Measurements from ENCODE around the gene CENPC. TPM values are rescaled to one million over a fixed set of nuclear protein-coding genes. Genes with fewer than 3 reads are reported as not detected.
"Not testable (repeated sequence)": the region's sequence is repeated elsewhere in the genome, so short reads cannot be mapped to it uniquely, and the experiment has no call there.

CENPC gene
- total RNA-seq, 2 donors from 2014 or later, result 22.9 to 32.3 TPM

GRCh38 chr4:67459164-67459563, 86.1 kb downstream of the CENPC start:
- Mint-ChIP-seq H3K27me3 (ENCODE audit: insufficient read depth) (no peaks in the 10 kb centered on the region), H3K27ac (no peak overlapping the region), H3K36me3 (ENCODE audit: low read depth) (peaks cover 26% of the 10 kb centered on the region), H3K9me3 (peaks cover 6% of the 10 kb centered on the region), H3K4me1 (no peaks in the 10 kb centered on the region), H3K4me3 (no peak overlapping the region)
- no peak overlapping the region for H3K9ac ChIP-seq (ENCODE audit: extremely low read depth, low read length, poor library complexity, severe bottlenecking)
- no peak overlapping the region for H3K27ac ChIP-seq (ENCODE audit: low read depth, low read length)
- no peaks in the 10 kb centered on the region for H3K4me1 ChIP-seq (ENCODE audit: control insufficient read depth, insufficient read depth, low read length)
- TF ChIP-seq CTCF (conservative IDR thresholded peaks at IDR 0.05), result no peak
- no peak for DNase-seq
- peaks cover 17% of the 10 kb centered on the region for H3K36me3 ChIP-seq (ENCODE audit: control insufficient read depth, insufficient read depth, low read length)
- H3K4me3 ChIP-seq (ENCODE audit: low read length), result no peak overlapping the region
- H3K27me3 ChIP-seq (ENCODE audit: control insufficient read depth, insufficient read depth, low read length, poor library complexity, severe bottlenecking), result no peaks in the 10 kb centered on the region
- H3K9me3 ChIP-seq (ENCODE audit: control insufficient read depth, low read length), result peaks cover 9% of the 10 kb centered on the region
- 100% methylated on average over 1 of the region's 3 CpGs for WGBS, 2 experiments (ENCODE audit: insufficient coverage in 1 of 2, insufficient read length in 1 of 2)

DNA sequence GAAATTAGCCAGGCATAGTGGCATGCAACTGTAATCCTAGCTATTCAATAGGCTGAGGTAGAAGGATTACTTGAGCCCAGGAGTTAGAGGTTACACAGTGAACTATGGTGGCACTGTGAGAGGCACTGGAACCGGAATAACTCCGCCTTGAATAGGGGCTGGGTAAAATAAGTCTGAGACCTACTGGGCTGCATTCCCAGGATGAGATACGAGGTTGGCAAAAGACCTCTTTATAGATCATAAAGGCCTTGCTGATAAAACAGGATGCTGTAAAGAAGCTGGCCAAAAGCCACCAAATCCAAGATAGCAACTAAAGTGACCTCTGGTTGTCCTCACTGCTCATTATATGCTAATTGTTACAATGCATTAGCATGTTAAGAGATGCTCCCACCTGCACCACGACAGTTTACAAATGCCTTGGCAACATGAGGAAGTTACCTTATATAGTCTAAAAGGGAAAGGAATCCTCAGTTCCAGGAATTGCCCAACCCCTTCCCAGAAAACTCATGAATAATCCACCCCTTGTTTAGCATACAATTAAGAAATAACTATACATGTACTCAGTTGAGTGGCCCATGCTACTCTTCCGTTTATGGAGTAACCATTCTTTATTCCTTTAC, 88.6 kb downstream of the CENPC start:
- no peak overlapping the region for H3K4me3 Mint-ChIP-seq
- H3K36me3 Mint-ChIP-seq (ENCODE audit: low read depth), result peaks cover 39% of the 10 kb centered on the region
- Histone ChIP-seq H3K4me3 (ENCODE audit: low read length) (no peak overlapping the region), H3K27ac (ENCODE audit: low read depth, low read length) (no peak overlapping the region), H3K9me3 (ENCODE audit: control insufficient read depth, low read length) (peaks cover 9% of the 10 kb centered on the region), H3K4me1 (ENCODE audit: control insufficient read depth, insufficient read depth, low read length) (no peaks in the 10 kb centered on the region), H3K27me3 (ENCODE audit: control insufficient read depth, insufficient read depth, low read length, poor library complexity, severe bottlenecking) (no peaks in the 10 kb centered on the region), H3K36me3 (ENCODE audit: control insufficient read depth, insufficient read depth, low read length) (peaks cover 18% of the 10 kb centered on the region), H3K9ac (ENCODE audit: extremely low read depth, low read length, poor library complexity, severe bottlenecking) (no peak overlapping the region)
- 88 to 91% methylated on average over 3 to 5 of the region's 5 CpGs for WGBS, 2 experiments (ENCODE audit: insufficient coverage in 1 of 2, insufficient read length in 1 of 2)
- no peak for TF ChIP-seq CTCF (conservative IDR thresholded peaks at IDR 0.05)
- H3K27me3 Mint-ChIP-seq (ENCODE audit: insufficient read depth), result no peaks in the 10 kb centered on the region
- no peak overlapping the region for H3K27ac Mint-ChIP-seq
- DNase-seq, result no peak
- H3K4me1 Mint-ChIP-seq, result no peaks in the 10 kb centered on the region
- H3K9me3 Mint-ChIP-seq, result peaks cover 6% of the 10 kb centered on the region

DNA sequence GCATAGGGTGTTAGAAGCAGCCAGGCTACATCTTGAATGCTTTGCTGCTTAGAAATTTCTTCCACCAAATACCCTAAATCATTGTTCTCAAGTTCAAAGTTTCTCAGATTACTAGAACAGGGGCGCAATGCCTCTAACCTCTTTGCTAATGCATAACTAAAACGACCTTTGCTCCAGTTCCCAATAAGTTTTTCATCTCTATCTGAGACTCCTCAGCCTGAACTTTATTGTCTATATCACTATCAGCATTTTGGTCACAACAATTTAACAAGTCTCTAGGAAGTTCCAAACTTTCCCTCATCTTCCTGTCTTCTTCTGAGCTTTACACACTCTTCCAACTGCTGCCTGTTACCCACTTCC, 92.5 kb downstream of the CENPC start:
- 88 to 92% methylated on average over 2 of the region's 2 CpGs for WGBS, 2 experiments (ENCODE audit: insufficient coverage in 1 of 2, insufficient read length in 1 of 2)
- H3K4me3 ChIP-seq (ENCODE audit: low read length), result not testable (repeated sequence)

More for the DNA sequence above, 92.5 kb downstream of the CENPC start:
- DNase-seq; H3K27ac Mint-ChIP-seq; H3K4me1 ChIP-seq (ENCODE audit: control insufficient read depth, insufficient read depth, low read length); H3K4me1 Mint-ChIP-seq; H3K27me3 Mint-ChIP-seq (ENCODE audit: insufficient read depth); H3K9me3 ChIP-seq (ENCODE audit: control insufficient read depth, low read length); H3K27ac ChIP-seq (ENCODE audit: low read depth, low read length); H3K9me3 Mint-ChIP-seq; H3K4me3 Mint-ChIP-seq; H3K27me3 ChIP-seq (ENCODE audit: control insufficient read depth, insufficient read depth, low read length, poor library complexity, severe bottlenecking); H3K9ac ChIP-seq (ENCODE audit: extremely low read depth, low read length, poor library complexity, severe bottlenecking): not testable (repeated sequence)
- peaks cover 20% of the 10 kb centered on the region for H3K36me3 ChIP-seq (ENCODE audit: control insufficient read depth, insufficient read depth, low read length)
- peaks cover 37% of the 10 kb centered on the region for H3K36me3 Mint-ChIP-seq (ENCODE audit: low read depth)

Data from endodermal cell (in vitro differentiated cells).